Measurements from ENCODE around the gene BTBD16.

BTBD16 gene

DNA sequence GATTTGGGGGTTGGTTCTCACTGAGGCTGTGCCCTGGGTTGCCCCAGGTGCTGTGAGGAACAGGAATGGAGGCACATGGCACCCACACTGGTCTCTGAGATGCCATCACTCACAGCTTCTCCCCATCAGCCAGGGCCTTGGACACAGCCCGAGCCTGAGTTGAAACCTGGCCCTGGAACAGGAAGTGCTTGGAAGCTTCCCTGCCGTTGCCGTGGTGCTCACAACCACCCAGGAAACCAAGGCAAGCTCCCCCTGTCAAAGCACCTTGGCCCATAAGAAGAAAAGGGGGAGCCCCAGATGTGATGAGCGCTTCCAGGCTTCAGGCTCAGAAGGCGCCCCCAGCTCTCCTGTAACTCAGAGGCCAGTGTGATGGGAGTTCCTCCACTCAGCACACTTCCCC, at the start of gene BTBD16:
Gene BTBD16 (plus strand): TSS at position 221 of the 400 bp plus-strand sequence. CDS start 3,786 bp downstream, outside the sequence.
- DNase-seq, result no peak

DNA sequence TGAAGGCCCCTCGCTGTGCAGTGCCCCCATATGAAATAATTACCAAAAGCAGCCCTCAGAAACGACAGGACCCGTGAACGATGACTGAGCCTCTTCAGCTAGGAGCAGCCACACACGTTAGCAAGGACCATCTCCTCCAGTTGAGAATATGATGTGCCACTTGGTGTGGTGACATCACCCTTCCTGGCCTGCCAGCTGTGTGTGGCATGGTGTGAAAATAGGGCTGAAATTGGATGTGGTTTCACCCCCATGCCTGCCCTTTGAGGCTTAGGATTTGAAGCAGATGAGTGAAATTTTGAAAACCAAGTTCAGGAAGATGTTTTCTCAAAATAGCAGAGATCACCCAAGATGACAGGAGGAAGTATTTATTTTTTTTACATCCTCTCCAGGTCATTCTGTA, 49.1 kb upstream of the BTBD16 start:
- no peak for DNase-seq

DNA sequence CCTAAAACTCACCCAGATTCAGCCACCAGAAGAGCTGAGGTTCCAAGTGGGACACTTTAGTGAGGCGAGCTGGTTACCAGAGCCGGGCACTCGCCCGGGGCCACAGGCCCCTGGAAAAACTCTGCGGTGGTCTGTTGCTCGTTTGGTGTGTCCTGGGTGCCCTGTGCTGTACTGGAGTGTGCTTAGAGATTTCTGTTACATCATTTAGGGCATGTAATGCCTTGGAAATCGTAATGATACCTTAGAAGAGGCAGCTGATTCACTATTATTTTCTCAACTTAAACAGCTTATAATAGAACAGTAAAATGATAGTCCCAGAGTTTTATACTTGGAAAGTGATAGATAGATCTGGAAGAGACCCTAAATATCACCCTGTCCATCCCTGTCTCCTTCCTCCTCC, 48.5 kb upstream of the BTBD16 start:
- DNase-seq, result no peak

DNA sequence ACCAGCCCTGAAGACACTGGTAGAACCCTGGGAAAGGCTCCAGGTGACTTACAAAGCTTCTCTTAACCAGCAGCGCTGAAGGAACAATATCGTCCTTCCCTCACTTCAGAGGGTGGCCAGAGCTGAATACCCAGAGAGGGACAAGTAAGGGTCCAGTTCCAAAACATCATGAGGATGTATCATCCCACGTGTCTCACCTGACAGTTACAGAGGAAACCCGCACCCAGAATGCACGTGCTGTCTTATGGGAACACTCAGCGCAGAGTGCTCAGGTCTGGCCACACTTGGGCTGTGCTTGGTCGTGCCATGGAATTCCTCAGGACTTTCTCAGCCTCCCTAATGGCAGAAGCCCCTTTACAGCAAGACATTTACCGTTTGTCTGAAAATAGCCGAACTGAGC, 46.9 kb upstream of the BTBD16 start:
- no peak for DNase-seq

DNA sequence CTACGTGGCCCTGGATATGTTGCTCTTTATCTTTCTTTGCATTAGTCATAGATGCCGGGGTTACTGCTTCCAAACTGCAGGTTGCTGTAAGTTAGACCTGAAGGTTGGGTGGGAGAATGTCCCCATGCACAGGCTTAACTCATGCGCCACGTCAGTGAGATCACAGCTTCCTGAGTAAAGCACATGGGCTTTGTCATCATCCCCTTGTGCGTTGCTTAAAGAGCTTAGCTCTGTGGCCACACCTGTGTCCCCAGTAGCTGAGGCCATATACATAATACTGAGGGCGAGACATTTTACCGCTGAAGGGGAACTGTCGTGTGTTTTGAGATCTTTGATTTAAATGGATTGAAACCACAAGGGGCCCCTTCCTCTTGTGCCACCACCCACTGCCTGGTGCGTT, 45.8 kb upstream of the BTBD16 start:
- no peak for DNase-seq

DNA sequence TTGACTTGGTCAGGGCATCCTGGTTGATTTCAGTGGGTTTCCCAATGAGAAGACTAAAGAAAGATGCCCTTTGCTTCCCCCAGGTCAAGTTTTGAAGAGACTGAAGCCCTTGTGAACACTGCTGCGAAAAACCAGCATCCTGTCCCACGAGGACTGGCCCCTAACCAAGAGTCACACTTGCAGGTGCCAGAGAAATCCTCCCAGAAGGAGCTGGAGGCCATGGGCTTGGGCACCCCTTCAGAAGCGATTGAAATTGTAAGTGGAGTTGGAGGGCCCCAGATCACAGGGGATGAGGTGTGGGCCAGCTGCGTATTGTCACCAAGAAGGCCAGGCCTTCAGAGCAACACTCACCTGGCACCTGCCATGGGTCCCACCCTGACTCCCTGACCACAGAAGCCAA, 43.3 kb upstream of the BTBD16 start:
- DNase-seq, result no peak

DNA sequence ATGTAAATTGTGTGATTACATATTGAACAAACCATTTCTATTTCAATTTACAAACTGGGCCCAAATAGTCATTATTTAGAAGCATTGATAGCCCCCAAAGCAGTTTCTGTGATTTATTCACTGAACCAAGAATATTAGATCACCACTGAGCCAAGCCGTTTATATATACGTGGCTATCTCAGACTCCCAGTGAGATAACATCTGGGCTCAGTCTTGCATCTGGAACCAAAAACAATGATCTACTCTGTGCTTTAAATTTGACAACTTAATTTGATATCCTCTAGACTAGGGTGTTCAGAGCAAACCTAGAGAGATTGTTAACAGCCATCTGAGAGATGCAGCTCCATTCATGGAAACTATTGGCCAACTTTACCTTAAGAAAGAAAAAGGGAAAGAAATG, 41.4 kb upstream of the BTBD16 start:
- no peak for DNase-seq

DNA sequence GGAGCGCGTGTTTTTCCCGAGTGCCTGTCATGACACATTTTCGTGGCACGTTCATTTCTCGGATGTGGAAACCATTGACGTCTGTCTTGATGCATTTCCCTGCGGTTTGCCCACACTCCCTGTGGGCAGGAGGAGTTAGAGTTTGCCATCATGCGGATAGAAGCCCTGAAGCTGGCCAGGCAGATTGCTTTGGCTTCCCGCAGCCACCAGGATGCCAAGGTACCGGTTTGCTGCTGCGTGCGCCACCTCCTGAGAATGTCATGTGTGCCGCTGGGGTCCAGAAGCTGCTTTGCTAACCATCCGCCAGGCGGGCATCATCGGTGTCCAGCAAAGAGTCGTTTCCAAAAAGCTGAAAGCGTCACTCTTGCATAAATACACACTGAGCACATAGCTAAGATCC, 40.9 kb upstream of the BTBD16 start:
- DNase-seq, result no peak

DNA sequence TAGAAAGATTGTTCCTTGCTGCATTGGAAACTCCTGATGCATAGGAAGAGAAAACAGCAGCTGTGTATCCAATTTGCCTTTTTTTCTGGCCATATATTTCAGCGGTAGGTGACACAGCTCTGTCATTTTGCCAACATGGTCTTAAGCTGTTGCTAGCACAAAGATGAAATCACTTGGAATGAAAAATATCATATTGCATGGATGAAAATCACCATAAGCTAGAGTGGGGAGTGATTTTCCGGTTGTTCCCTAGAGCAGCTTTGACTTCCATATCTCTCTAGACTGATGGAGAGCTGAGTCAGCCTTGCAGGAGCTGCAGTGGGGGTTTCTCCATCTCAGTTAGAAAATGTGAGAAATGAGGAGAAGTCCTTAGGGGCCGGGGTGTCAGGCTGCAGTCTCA, 38.3 kb upstream of the BTBD16 start:
- no peak for DNase-seq

DNA sequence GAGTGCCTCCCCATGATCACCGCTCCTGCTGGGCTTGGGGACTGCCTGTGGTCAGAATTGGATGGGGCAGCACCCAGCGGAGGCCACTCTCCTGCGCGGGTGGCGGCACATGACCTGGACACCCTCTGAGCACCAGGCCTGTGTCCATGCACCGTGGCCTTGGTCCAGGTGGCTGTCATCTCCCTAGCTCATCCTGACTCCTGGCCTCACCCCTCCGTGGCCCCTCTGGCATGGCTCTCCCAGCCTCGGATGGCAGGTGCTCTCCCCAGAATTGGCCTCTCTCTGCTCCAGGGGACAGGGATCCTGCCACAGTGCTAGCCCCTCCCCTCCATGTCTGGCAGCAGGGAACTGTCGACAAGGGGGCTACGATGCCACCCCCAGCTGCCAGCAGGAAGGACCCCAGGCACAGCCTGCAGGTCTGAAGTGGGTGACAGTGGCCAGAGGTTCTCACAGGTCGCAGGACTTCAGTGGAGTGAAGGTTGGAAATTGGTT, 37.2 kb upstream of the BTBD16 start:
- DNase-seq, result no peak

DNA sequence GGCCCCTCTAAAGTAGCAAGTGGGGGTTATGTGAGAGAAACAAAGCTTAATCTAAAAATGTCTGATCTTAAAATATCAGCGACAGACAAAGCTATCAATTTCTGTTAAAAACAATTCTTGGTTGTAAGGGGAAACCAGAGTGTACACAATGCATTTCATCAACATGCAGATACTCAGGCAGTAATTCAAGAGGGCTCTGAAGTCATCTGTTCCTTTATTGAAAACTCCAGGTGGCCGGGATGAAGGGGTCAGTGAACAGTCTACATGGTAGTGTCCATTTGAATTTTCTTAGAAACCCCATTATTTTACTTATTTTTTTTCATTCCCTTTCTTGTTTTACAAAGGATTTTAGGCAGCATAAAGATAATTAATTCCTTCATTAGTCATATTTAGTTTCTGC, 36.7 kb upstream of the BTBD16 start:
- no peak for DNase-seq

DNA sequence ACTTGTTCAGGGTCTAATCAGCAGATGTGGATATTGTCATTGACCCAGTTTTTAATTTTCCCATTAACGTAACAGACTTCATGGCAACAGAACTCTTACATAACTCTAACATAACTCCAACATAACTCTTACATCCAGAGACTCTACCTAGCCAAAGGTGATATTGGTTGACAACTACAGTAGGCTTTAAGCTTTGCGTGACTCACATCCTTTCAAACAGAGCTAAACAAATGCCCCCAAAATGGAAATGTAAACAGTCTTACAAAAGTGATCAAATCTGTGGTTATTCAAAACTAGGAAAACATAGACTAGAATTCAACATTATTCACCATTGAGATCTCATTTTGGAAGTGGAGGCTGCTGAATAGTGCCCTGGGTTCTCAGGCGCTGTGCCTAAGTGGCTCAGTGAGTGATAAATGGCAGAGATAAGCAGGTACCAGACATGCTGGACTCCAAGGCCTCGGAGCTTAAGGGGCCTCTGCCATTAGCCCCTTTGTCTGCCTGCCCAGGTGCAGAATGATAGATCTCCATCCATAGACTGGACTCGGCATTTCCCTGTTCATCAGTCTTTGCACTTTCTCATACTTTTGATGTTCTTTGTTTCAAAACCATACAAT, 34.3 kb upstream of the BTBD16 start:
- no peak for DNase-seq

DNA sequence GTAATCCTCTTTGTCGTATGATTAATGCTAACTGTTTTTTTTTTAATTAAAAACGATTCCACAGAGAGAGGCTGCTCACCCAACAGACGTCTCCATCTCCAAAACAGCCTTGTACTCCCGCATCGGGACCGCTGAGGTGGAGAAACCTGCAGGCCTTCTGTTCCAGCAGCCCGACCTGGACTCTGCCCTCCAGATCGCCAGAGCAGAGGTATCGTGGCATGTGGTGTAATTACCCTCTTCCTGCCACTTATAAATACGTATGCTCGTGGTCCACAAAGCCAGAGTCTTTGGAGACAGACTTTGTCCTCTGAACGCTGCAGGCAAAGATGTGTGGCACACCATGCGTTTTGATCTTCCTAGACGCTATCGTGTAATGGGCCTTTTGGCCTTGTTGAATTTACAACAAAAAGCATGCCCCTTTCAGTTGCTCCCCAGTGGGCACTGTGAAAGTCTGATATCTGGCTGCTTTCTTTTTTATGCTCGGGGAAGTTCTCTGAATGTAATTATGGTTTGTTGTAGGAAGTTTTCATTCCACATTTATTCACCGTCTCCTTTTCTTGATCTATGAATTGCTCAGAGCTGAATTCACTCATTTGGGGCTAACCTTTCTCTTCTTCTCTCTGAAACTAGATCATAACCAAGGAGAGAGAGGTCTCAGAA, 33.6 kb upstream of the BTBD16 start:
- no peak for DNase-seq

DNA sequence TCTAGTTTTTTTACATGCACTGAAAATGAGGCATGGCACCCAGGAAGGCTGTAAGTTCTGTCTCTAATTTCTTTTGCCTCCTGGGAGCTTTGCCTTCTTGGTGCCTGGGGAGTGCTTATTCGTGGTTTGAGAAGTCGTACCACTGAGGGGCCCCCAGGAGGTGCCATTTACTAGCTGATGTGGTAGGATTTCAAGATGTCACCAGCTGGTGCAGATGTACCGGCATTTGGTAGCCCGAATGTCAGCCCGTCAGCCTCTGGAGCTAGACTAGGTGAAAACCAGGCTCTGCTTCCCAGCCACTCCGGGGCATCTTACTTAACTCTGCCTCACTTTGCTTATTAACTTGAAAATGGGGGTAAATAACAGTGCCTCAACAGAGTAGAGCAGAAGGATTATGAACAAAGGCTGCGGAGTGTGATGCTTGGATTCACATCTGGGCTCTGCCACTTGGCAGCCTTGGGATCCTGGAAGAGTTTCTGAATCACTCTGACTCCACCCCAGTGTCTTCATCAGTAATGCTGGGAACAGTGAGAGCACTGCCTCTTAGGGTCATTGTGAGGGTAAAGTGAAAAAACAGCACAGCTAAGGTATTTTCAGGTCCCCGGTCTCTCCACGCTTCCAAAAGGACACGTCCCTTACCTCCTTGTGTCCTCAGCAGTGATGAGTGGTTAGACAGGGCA, 31.4 kb upstream of the BTBD16 start:
- DNase-seq, result no peak

DNA sequence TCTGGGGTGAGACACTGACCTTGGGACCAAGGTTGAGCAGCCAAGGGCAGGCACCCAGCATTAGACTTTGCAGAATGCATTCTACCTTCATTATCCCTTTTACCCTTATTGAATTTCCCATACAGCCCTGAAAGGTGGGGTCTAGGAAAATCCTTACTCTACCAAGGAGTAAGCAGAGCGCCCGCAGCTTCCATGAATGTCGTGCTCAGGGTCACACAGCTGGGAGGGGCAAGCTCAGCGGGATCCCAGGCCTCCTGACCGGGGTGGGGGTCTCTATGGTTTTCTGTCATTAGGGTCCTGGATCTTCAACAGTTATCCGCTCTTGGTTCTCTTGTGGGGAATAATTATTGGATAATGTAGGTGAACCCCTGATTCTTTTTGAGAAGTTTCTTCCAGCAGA, 30.7 kb upstream of the BTBD16 start:
- no peak for DNase-seq

DNA sequence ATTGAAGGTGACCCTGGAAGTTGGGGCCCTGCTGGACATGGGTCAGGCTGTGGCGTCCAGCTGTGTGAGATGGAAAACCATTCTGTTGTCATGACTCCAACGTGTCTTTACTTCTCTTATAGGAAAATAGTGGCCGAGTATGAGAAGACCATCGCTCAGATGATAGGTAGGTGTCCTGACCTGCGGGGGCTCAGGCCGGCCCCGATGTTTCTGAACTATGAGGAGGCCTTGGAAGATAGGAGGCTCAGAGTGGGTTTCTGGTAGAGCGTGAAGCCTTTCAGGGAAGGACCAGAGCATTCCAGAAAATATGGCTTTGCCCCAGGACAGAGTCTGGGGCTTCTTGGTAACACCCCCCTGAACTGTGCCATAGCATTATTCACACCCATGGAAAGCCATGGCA, 29.3 kb upstream of the BTBD16 start:
- DNase-seq, result no peak

DNA sequence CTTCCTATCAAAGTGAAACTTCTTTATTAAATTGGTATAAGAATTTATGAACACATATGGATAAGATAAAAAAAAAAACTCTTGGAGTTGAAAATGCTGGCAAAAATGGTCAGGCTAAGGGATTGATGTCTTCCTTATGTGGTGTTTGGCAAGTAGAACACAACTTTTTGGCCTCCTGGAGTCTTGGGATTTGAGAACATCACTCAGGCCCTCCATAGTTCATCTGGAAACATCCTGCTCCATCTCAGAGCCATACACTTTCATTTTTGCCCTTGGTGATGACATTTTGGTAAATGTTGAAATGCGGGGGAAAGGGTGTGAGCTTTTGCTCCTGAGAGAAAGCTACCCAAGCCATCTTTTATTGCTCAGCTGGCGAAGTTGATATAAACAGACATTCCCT, 27.5 kb upstream of the BTBD16 start:
- DNase-seq, result no peak

DNA sequence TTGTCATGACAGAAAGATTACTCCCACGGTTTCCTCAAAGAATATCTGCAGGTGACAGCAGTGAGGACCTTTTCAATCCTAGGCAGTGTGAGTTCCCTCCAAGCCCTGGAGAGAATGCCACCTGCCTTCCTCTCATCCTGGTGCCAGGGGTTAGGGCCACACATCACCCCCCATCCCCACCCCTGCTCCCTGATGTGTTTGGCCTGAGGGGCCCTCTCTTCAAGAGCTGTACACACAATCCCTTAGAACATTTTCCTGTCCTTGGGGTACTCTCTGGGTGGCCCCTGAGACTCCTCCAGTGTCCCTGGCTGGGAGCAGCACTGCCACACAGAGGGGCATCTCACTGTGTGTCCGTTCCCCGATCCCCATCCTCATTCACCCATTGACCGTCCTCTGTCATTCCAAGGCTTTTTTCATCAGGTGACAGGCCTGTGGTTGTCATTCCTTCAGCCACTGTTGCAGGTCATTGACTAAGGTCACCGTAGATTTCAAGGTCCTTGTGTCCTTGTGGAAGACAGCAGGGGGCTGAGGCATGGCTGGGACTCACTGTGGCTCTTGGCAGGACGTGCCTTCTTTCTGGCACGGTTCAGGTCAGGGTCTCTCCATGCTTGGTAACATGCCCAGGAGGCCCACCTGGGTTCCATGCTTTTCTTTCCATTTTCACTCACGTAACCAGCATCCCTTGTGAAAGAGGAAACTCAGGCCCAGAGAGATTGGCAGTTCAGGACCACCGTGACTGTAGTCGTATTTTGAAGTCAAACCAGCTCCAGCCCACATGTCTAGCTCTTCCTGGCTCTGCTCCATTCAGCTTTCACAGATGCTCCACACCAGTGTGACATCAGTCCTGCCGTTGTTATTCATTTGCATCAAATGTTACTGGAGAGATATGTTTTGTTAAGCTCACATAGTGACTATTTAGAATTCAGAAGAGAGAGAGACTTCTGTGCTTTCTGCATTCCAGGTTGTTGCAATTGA, 26.8 kb upstream of the BTBD16 start:
- DNase-seq, result no peak

DNA sequence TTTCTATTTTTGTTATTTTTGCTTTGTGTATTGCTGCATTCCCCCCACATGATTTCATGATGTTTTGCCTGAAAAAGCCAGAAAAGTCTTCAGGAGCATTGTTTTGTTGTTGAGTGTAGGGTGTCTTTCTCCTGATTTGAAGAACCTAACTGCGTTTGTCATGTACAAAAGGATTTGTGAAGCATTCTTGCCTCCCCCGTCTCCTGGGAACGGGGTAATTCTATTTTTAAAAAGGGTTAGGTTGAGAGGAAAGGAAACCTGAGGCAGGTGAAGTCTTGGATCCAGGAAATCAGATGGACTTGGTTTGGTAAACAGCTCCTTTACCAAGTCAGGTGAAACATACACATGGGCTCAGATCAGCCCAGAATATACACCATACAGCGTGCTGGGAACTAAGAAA, 26.0 kb upstream of the BTBD16 start:
- DNase-seq, result no peak

DNA sequence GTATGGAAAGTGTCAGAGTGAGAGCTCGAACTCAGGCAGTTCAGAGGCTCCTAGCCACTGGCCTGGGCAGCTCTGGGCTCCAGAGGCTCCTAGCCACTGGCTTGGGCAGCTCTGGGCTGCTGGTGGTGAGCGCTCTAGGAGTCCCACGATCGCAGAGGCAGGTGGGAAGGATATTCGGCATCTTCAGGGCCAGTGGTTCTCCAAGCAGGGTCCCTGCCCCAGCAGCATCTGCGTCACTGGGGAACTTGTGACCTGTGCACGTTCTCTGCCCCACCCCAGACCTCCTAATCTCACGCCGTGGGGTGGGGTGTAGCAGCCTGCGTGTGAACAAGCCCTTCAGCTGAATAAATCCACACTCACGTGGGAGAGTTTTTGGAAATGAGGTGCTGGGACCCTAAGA, 25.2 kb upstream of the BTBD16 start:
- no peak for DNase-seq

DNA sequence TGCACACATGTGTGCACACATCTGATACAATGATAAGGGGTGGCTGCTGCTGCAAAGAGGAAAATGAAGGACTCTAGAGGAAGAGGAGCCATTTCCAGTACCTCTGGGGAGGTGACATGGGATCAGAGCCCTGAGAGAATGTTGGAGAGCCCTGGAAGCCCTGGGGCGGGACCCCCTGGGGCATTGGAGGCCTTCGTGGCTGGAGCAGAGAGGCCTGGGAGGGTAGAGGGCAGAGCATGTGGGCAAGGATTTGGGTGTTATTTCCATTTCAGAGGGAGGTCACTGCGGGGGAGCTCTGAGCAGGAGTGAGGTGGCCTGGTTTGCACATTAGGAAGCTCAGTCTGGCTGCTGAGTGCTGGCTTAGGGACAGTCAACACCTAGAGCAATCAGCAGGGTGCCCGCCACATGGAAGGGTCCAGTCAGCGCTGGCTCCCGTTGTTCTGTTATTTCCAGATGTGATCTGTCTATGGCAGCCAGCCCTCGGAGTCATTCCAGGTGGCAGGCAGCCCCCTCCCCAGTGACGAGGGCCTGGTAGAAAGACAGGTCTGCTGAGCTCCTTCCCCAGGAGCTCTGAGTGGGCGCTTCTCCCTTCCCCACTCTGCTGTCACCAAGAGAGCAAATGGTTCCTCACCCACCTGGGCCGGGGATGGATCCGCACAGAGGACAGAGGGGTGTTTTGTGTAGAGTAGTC, 24.1 kb upstream of the BTBD16 start:
- no peak for DNase-seq

Data from activated gamma-delta T cell treated with Interleukin-2 at 50 U/mL for 16 hours (primary cell).